Renal pelvis (tissue), 4 donors: ENCODE measurements around the gene PEF1. TPM values are rescaled to one million over a fixed set of nuclear protein-coding genes. Genes with fewer than 3 reads are reported as not detected.
A peak's percentile ranks its signal among the peaks of the same experiment; 100 is the strongest.

Experiments used
- DNase-seq: peaks from one replicate; pipeline ENCODE4 v3.0.0-alpha.2; 2013
- polyA plus RNA-seq, 3 donors: library from polyadenylated mRNA; unstranded; fragments of 120-200 nt; gene quantifications; one replicate each; pipeline ENCODE4 v1.2.1, GENCODE V29; 2013; ENCODE audit not compliant: insufficient read length in 3 of 3

Gene PEF1
- polyA plus RNA-seq, 3 donors = 77.2 to 81.4 (median 79.1) TPM

GRCh38 chr1:31675161-31675560 is 30.5 kb upstream of the PEF1 start:
- DNase-seq = no peak

GRCh38 chr1:31674626-31675025 is 29.9 kb upstream of the PEF1 start:
- DNase-seq = no peak

- DNase-seq = no peak
These were observed 28.8 kb upstream of the PEF1 start for GRCh38 chr1:31673433-31673832.

- no peak for DNase-seq
These were observed 28.3 kb upstream of the PEF1 start for GRCh38 chr1:31672986-31673385.

- DNase-seq = no peak
These were observed 27.0 kb upstream of the PEF1 start for GRCh38 chr1:31671561-31672201.

GRCh38 chr1:31671147-31671546 is 26.5 kb upstream of the PEF1 start:
- no peak for DNase-seq

GRCh38 chr1:31670593-31670964 is 25.9 kb upstream of the PEF1 start:
- no peak for DNase-seq

- DNase-seq = peak; percentile 40
These were observed 25.3 kb upstream of the PEF1 start for GRCh38 chr1:31669786-31670592.

GRCh38 chr1:31669433-31669785 is 24.7 kb upstream of the PEF1 start:
- no peak for DNase-seq

- DNase-seq = no peak
These were observed 23.7 kb upstream of the PEF1 start for GRCh38 chr1:31668303-31668883.

GRCh38 chr1:31667065-31667785 is 22.5 kb upstream of the PEF1 start:
- DNase-seq = no peak

GRCh38 chr1:31666263-31666963 is 21.7 kb upstream of the PEF1 start:
- DNase-seq = no peak

- no peak for DNase-seq
These were observed 20.7 kb upstream of the PEF1 start for GRCh38 chr1:31665234-31665878.

- no peak for DNase-seq
These were observed 19.9 kb upstream of the PEF1 start for GRCh38 chr1:31664528-31664927.

GRCh38 chr1:31663622-31664452 is 19.2 kb upstream of the PEF1 start:
- DNase-seq = peak; percentile 51

GRCh38 chr1:31662463-31662862 is 17.8 kb upstream of the PEF1 start:
- DNase-seq = no peak

GRCh38 chr1:31661856-31662255 is 17.2 kb upstream of the PEF1 start:
- DNase-seq = no peak

- no peak for DNase-seq
These were observed 16.3 kb upstream of the PEF1 start for GRCh38 chr1:31660871-31661455.

GRCh38 chr1:31659889-31660288 is 15.2 kb upstream of the PEF1 start:
- no peak for DNase-seq

- DNase-seq = no peak
These were observed 14.0 kb upstream of the PEF1 start for GRCh38 chr1:31658721-31659120.
